DND-41 (cell line): Measurements from ENCODE around the gene SLC9C2.

ENCODE experiments used
- EZH2 ChIP-seq: IDR thresholded peaks from 3 replicates; pipeline ENCODE4 v1.6.1; 2012; ENCODE audit warnings: borderline replicate concordance, low read depth, mild to moderate bottlenecking, moderate library complexity, low read length, inconsistent platforms; ENCODE audit not compliant: severe bottlenecking
- TF ChIP-seq, protein P1 (sequence below): IDR thresholded peaks from 2 replicates; pipeline ENCODE4 v1.5.1; 2012; ENCODE audit warnings: borderline replicate concordance, low read length, moderate library complexity, mild to moderate bottlenecking; ENCODE audit not compliant: poor library complexity, severe bottlenecking; ENCODE audit errors: extremely low read depth

GRCh38 chr1:173502104-173502503, 100.8 kb downstream of the SLC9C2 start:
- TF ChIP-seq, protein P1, sequence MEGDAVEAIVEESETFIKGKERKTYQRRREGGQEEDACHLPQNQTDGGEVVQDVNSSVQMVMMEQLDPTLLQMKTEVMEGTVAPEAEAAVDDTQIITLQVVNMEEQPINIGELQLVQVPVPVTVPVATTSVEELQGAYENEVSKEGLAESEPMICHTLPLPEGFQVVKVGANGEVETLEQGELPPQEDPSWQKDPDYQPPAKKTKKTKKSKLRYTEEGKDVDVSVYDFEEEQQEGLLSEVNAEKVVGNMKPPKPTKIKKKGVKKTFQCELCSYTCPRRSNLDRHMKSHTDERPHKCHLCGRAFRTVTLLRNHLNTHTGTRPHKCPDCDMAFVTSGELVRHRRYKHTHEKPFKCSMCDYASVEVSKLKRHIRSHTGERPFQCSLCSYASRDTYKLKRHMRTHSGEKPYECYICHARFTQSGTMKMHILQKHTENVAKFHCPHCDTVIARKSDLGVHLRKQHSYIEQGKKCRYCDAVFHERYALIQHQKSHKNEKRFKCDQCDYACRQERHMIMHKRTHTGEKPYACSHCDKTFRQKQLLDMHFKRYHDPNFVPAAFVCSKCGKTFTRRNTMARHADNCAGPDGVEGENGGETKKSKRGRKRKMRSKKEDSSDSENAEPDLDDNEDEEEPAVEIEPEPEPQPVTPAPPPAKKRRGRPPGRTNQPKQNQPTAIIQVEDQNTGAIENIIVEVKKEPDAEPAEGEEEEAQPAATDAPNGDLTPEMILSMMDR: no peak
- no peak for TF ChIP-seq EZH2
